GM23338 (cell line): ENCODE measurements around the gene FAM78A. TPM values are rescaled to one million over a fixed set of nuclear protein-coding genes. Genes with fewer than 3 reads are reported as not detected.

ENCODE experiments used
- ATAC-seq: fragments of 200-7000 bp; cut with Tn5 transposase; 3 replicates; pipeline ENCODE4 v1.9.1; 2020
- DNase-seq: peaks from one replicate; pipeline ENCODE4 v3.0.0-alpha.2; 2015; ENCODE audit warnings: low spot score
- H2AFZ ChIP-seq: fragments of 200-600 bp; sonication (generic); 2 replicates; pipeline ENCODE4 v1.8.0; 2016; ENCODE audit warnings: antibody characterized with exemption, mild to moderate bottlenecking, moderate library complexity
- H3F3A ChIP-seq: fragments of 200-600 bp; sonication (generic); replicated peaks from 2 replicates; pipeline ENCODE4 v1.8.0; 2017; ENCODE audit warnings: antibody characterized with exemption, mixed run types, low read depth
- H3K27ac ChIP-seq: fragments of 200-600 bp; sonication (generic); 2 replicates; pipeline ENCODE4 v1.6.1; 2016; ENCODE audit warnings: low read depth
- H3K27me3 ChIP-seq: fragments of 200-600 bp; sonication (generic); 2 replicates; pipeline ENCODE4 v1.8.0; 2016; ENCODE audit warnings: mild to moderate bottlenecking, mixed run types, moderate library complexity; ENCODE audit not compliant: insufficient read depth
- H3K36me3 ChIP-seq: fragments of 200-600 bp; sonication (generic); 2 replicates; pipeline ENCODE4 v1.8.0; 2016; ENCODE audit warnings: mild to moderate bottlenecking; ENCODE audit not compliant: insufficient read depth
- H3K4me1 ChIP-seq: fragments of 200-600 bp; sonication (generic); 2 replicates; pipeline ENCODE4 v1.8.0; 2016; ENCODE audit warnings: mild to moderate bottlenecking, moderate library complexity; ENCODE audit not compliant: insufficient read depth
- H3K4me2 ChIP-seq: fragments of 200-600 bp; sonication (generic); 2 replicates; pipeline ENCODE4 v1.7.1; 2017; ENCODE audit warnings: mixed run types
- H3K4me3 ChIP-seq: fragments of 200-600 bp; sonication (generic); 2 replicates; pipeline ENCODE4 v1.6.1; 2016; ENCODE audit warnings: mixed run types
- H3K79me2 ChIP-seq: fragments of 200-600 bp; sonication (generic); replicated peaks from 2 replicates; pipeline ENCODE4 v1.8.0; 2017; ENCODE audit warnings: mild to moderate bottlenecking; ENCODE audit not compliant: insufficient read depth
- H3K9me2 ChIP-seq: fragments of 200-600 bp; sonication (generic); 2 replicates; pipeline ENCODE4 v1.8.0; 2017; ENCODE audit not compliant: insufficient read depth
- H4K20me1 ChIP-seq: fragments of 200-600 bp; sonication (generic); replicated peaks from 2 replicates; pipeline ENCODE4 v1.8.0; 2017; ENCODE audit warnings: mild to moderate bottlenecking; ENCODE audit not compliant: insufficient read depth
- H3K27ac Mint-ChIP-seq: 2 replicates; pipeline ENCODE4 v1.8.0; 2020; ENCODE audit warnings: inconsistent platforms, mild to moderate bottlenecking, moderate library complexity, mixed read lengths
- H3K27me3 Mint-ChIP-seq: 3 replicates; pipeline ENCODE4 v1.8.0; 2022; ENCODE audit warnings: low read depth, mild to moderate bottlenecking, moderate library complexity, mixed read lengths, inconsistent platforms; ENCODE audit not compliant: insufficient read depth, poor library complexity
- H3K36me3 Mint-ChIP-seq: 3 replicates; pipeline ENCODE4 v1.8.0; 2021; ENCODE audit warnings: low read depth, mild to moderate bottlenecking, inconsistent platforms, moderate library complexity, mixed read lengths
- H3K4me1 Mint-ChIP-seq: 3 replicates; pipeline ENCODE4 v1.8.0; 2020; ENCODE audit warnings: mild to moderate bottlenecking, inconsistent platforms, mixed read lengths
- H3K4me3 Mint-ChIP-seq: 3 replicates; pipeline ENCODE4 v1.8.0; 2021; ENCODE audit warnings: moderate library complexity, mild to moderate bottlenecking, inconsistent platforms, mixed read lengths
- H3K9me3 Mint-ChIP-seq: 3 replicates; pipeline ENCODE4 v1.8.0; 2020; ENCODE audit warnings: moderate library complexity, mild to moderate bottlenecking, inconsistent platforms, mixed read lengths
- CREB1 ChIP-seq: fragments of 250-450 bp; sonication (Bioruptor Pico); IDR thresholded peaks from 2 replicates; pipeline ENCODE4 v1.5.0; 2020; ENCODE audit warnings: low read depth, mild to moderate bottlenecking, moderate library complexity
- CTCF ChIP-seq, 2 experiments: fragments of 200-600 bp in 1 of 2; sonication (generic) in 1 of 2; conservative IDR thresholded peaks; 2 replicates each; pipeline versions ENCODE4 v1.5.1 to v1.6.1; 2016 to 2017; ENCODE audit warnings: antibody characterized with exemption in 2 of 2, low read depth in 2 of 2, mild to moderate bottlenecking in 2 of 2, moderate library complexity in 1 of 2
- ETS1 ChIP-seq: IDR thresholded peaks from 2 replicates; pipeline ENCODE4 v1.6.1; 2016; ENCODE audit warnings: antibody characterized with exemption
- EZH2 ChIP-seq: fragments of 200-600 bp; sonication (generic); IDR thresholded peaks from one replicate; pipeline ENCODE4 v1.8.0; 2017; ENCODE audit warnings: antibody characterized with exemption, mild to moderate bottlenecking, low read depth; ENCODE audit not compliant: unreplicated experiment
- EZH2phosphoT487 ChIP-seq: fragments of 200-600 bp; sonication (generic); IDR thresholded peaks from one replicate; pipeline ENCODE4 v1.8.1; 2018; ENCODE audit warnings: antibody characterized with exemption; ENCODE audit not compliant: unreplicated experiment
- JUNB ChIP-seq: IDR thresholded peaks from one replicate; pipeline ENCODE4 v1.6.1; 2016; ENCODE audit warnings: antibody characterized with exemption; ENCODE audit not compliant: unreplicated experiment
- NANOG ChIP-seq: IDR thresholded peaks from 2 replicates; pipeline ENCODE4 v1.6.1; 2016; ENCODE audit warnings: antibody characterized with exemption, borderline replicate concordance
- POLR2AphosphoS5 ChIP-seq: IDR thresholded peaks from 2 replicates; pipeline ENCODE4 v1.6.1; 2016; ENCODE audit warnings: antibody characterized with exemption, low read depth
- STAT1 ChIP-seq: IDR thresholded peaks from one replicate; pipeline ENCODE4 v1.6.1; 2016; ENCODE audit warnings: antibody characterized with exemption; ENCODE audit not compliant: unreplicated experiment
- ZNF114 ChIP-seq: fragments of 250-450 bp; sonication (Bioruptor Pico); IDR thresholded peaks from 2 replicates; pipeline ENCODE4 v1.5.0; 2020; ENCODE audit warnings: mild to moderate bottlenecking, moderate library complexity
- ZNF331 ChIP-seq: fragments of 250-450 bp; sonication (Bioruptor Pico); IDR thresholded peaks from 2 replicates; pipeline ENCODE4 v1.5.0; 2020; ENCODE audit warnings: low read depth, mild to moderate bottlenecking, moderate library complexity
- polyA plus RNA-seq: library from polyadenylated mRNA; unstranded; fragments of >200 nt; fragmentation: Nextera tagmentation; extraction: Ambion mirVana; gene quantifications from 2 replicates; pipeline ENCODE4 v1.2.1, GENCODE V29; 2016
- total RNA-seq: library from RNA; depleted of rRNA; stranded (reverse); fragments of >200 nt; shearing (Covaris generic); gene quantifications from 2 replicates; pipeline ENCODE4 v1.2.3, GENCODE V29; 2014

FAM78A gene
- total and polyA plus RNA-seq, 2 experiments from 2014 or later: 0.57 to 2.1 TPM

GRCh38 chr9:131279863-131280570 lies 3.7 kb upstream of the FAM78A start:
- Histone ChIP-seq H3K27me3 (peaks cover 32% of the 10 kb centered on the region), H4K20me1 (no peaks in the 10 kb centered on the region), H3K4me1 (peaks cover 7% of the 10 kb centered on the region; the same call in 1 of the 2 replicates), H3K4me3 (no peak overlapping the region), H3K79me2 (no peaks in the 10 kb centered on the region), H3K4me2 (no peak overlapping the region), H2AFZ (no peak overlapping the region), H3F3A (peaks cover 25% of the 10 kb centered on the region; the same call in 1 of the 2 replicates), H3K36me3 (no peaks in the 10 kb centered on the region), H3K27ac (no peak overlapping the region), H3K9me2 (no peaks in the 10 kb centered on the region)
- no peak for TF ChIP-seq ETS1
- TF ChIP-seq ZNF114 (CRISPR knock-in tag): no peak
- no peak for TF ChIP-seq EZH2phosphoT487
- no peak for TF ChIP-seq STAT1
- no peak for TF ChIP-seq CTCF (conservative IDR thresholded peaks at IDR 0.05; ENCODE audit: low read depth in 2 of 2)
- no peak for TF ChIP-seq CREB1
- TF ChIP-seq EZH2: no peak
- Mint-ChIP-seq H3K4me3 (no peak overlapping the region), H3K27me3 (peaks cover 48% of the 10 kb centered on the region), H3K4me1 (peaks cover 24% of the 10 kb centered on the region), H3K9me3 (no peaks in the 10 kb centered on the region), H3K27ac (no peak overlapping the region), H3K36me3 (no peaks in the 10 kb centered on the region)
- no peak for ATAC-seq
- DNase-seq: no peak

GRCh38 chr9:131279196-131279862 lies 3.0 kb upstream of the FAM78A start:
- no peak overlapping the region for H2AFZ ChIP-seq

More at GRCh38 chr9:131279196-131279862, 3.0 kb upstream of the FAM78A start:
- Histone ChIP-seq H3K9me2 (no peaks in the 10 kb centered on the region), H3K4me1 (peaks cover 7% of the 10 kb centered on the region; the same call in 1 of the 2 replicates), H3K36me3 (no peaks in the 10 kb centered on the region), H3F3A (peaks cover 28% of the 10 kb centered on the region; the same call in 1 of the 2 replicates), H3K4me3 (no peak overlapping the region), H3K27ac (no peak overlapping the region), H3K79me2 (no peaks in the 10 kb centered on the region), H4K20me1 (no peaks in the 10 kb centered on the region), H3K27me3 (peaks cover 34% of the 10 kb centered on the region), H3K4me2 (no peak overlapping the region)
- ATAC-seq (no peak), DNase-seq (no peak)
- no peak overlapping the region for H3K27ac Mint-ChIP-seq
- no peaks in the 10 kb centered on the region for H3K36me3 Mint-ChIP-seq
- TF ChIP-seq STAT1: no peak
- no peak for TF ChIP-seq POLR2AphosphoS5
- TF ChIP-seq JUNB: no peak
- TF ChIP-seq ZNF331 (CRISPR knock-in tag): no peak
- TF ChIP-seq NANOG: no peak
- H3K9me3 Mint-ChIP-seq: no peaks in the 10 kb centered on the region
- peaks cover 46% of the 10 kb centered on the region for H3K27me3 Mint-ChIP-seq
- H3K4me3 Mint-ChIP-seq: no peak overlapping the region
- H3K4me1 Mint-ChIP-seq: peaks cover 26% of the 10 kb centered on the region
